Thyroid gland (tissue), 4 donors: ENCODE measurements around the gene CCND2. TPM values are rescaled to one million over a fixed set of nuclear protein-coding genes. Genes with fewer than 3 reads are reported as not detected.

ENCODE experiments used
- DNase-seq, 2 donors: peaks; one replicate each; pipeline ENCODE4 v3.0.0-alpha.2; 2019
- H3K27ac ChIP-seq, 3 donors: fragments of 200-600 bp; sonication (generic); 1 replicate in 2 of 3; 2 replicates in 1 of 3; pipeline ENCODE4 v1.5.1; 2016 to 2019; ENCODE audit warnings: mild to moderate bottlenecking in 1 of 3, moderate library complexity in 1 of 3
- H3K27me3 ChIP-seq: fragments of 200-600 bp; sonication (generic); one replicate; pipeline ENCODE4 v1.5.1; 2019
- H3K36me3 ChIP-seq, 2 donors: fragments of 200-600 bp; sonication (generic); one replicate each; pipeline ENCODE4 v1.5.1; 2016 to 2019
- H3K4me1 ChIP-seq, 2 donors: fragments of 200-600 bp; sonication (generic); one replicate each; pipeline ENCODE4 v1.5.1; 2017 to 2019
- H3K4me3 ChIP-seq, 3 donors: fragments of 200-600 bp; sonication (generic); replicated peaks in 1 of 3; 1 replicate in 2 of 3; 2 replicates in 1 of 3; pipeline ENCODE4 v1.5.1; 2016; ENCODE audit warnings: mild to moderate bottlenecking in 1 of 3
- H3K9me3 ChIP-seq: fragments of 200-600 bp; sonication (generic); one replicate; pipeline ENCODE4 v1.5.1; 2017
- CTCF ChIP-seq, 6 experiments: fragments of 200-600 bp in 3 of 6; fragments of 450-650 bp in 3 of 6; sonication (generic) in 3 of 6; IDR thresholded peaks; one replicate each; pipeline ENCODE4 v1.5.1; 2016 to 2019; ENCODE audit warnings: antibody characterized with exemption in 6 of 6, mild to moderate bottlenecking in 2 of 6, inconsistent platforms in 1 of 6, moderate library complexity in 1 of 6
- POLR2A ChIP-seq, 2 donors: fragments of 450-650 bp; IDR thresholded peaks; one replicate each; pipeline ENCODE4 v1.6.1; 2017; ENCODE audit warnings: antibody characterized with exemption in 2 of 2, mild to moderate bottlenecking in 2 of 2, moderate library complexity in 1 of 2
- WGBS, 2 donors: methylation state at CpG; one replicate each; pipeline ENCODE4 v1.1.5; 2017; 5-methylcytosine and 5-hydroxymethylcytosine counted together
- intact Hi-C: fragments of 100-400 bp; cut with DNase I; formaldehyde crosslinking; loops from one replicate; pipeline ENCODE4 v1.15.1; 2023
- total RNA-seq, 4 donors: library from RNA; depleted of rRNA; stranded (reverse); fragments of >200 nt; gene quantifications; one replicate each; pipeline ENCODE4 v1.2.3, GENCODE V29; 2016

Gene CCND2
- total RNA-seq, 4 donors from 2014 or later, result 81.4 to 135 (median 122) TPM

GRCh38 chr12:4296751-4297150, 23.2 kb downstream of the CCND2 start:
- Histone ChIP-seq H3K27ac (no peak overlapping the region), H3K4me1 (peaks cover 0 to 7% of the 10 kb centered on the region in 2 donors), H3K9me3 (no peaks in the 10 kb centered on the region), H3K36me3 (peaks cover 19% of the 10 kb centered on the region in 2 donors), H3K27me3 (no peaks in the 10 kb centered on the region), H3K4me3 (no peak overlapping the region)
- intact Hi-C loops, result no loop called here
- TF ChIP-seq CTCF (IDR thresholded peaks at IDR 0.05) (no peak), POLR2A (IDR thresholded peaks at IDR 0.05) (no peak)
- WGBS, 2 donors, result 40 to 42% methylated on average over 6 of the region's 6 CpGs
- DNase-seq, result peak; percentile 56 to 64

- H3K36me3 ChIP-seq, result peaks cover 25 to 26% of the 10 kb centered on the region in 2 donors
- intact Hi-C loops, result no loop called here
- DNase-seq, result no peak
- no peaks in the 10 kb centered on the region for H3K9me3 ChIP-seq
- TF ChIP-seq POLR2A (IDR thresholded peaks at IDR 0.05) (no peak), CTCF (IDR thresholded peaks at IDR 0.05) (no peak)
- H3K27ac ChIP-seq, result no peak overlapping the region
- peaks cover 0 to 7% of the 10 kb centered on the region in 2 donors for H3K4me1 ChIP-seq
- 90 to 91% methylated on average over 13 of the region's 13 CpGs for WGBS, 2 donors
- H3K4me3 ChIP-seq, result no peak overlapping the region
- H3K27me3 ChIP-seq, result no peaks in the 10 kb centered on the region
Measured at GRCh38 chr12:4297617-4298016, 24.1 kb downstream of the CCND2 start.

- peaks cover 25 to 43% of the 10 kb centered on the region in 2 donors for H3K36me3 ChIP-seq
- no peak for TF ChIP-seq CTCF (IDR thresholded peaks at IDR 0.05)
- no peak for TF ChIP-seq POLR2A (IDR thresholded peaks at IDR 0.05)
- H3K27me3 ChIP-seq, result no peaks in the 10 kb centered on the region
- H3K27ac ChIP-seq, result no peak overlapping the region
- peaks cover 0 to 7% of the 10 kb centered on the region in 2 donors for H3K4me1 ChIP-seq
- WGBS, 2 donors, result 91 to 94% methylated on average over 5 of the region's 5 CpGs
- no peak overlapping the region for H3K4me3 ChIP-seq
- no peak for DNase-seq
- intact Hi-C loops, result no loop called here
- no peaks in the 10 kb centered on the region for H3K9me3 ChIP-seq
Measured at GRCh38 chr12:4300883-4301282, 27.3 kb downstream of the CCND2 start.

- Histone ChIP-seq H3K27me3 (no peaks in the 10 kb centered on the region), H3K27ac (no peak overlapping the region), H3K4me1 (peaks cover 0 to 1% of the 10 kb centered on the region in 2 donors), H3K4me3 (no peak overlapping the region), H3K9me3 (no peaks in the 10 kb centered on the region), H3K36me3 (peaks cover 25 to 43% of the 10 kb centered on the region in 2 donors)
- TF ChIP-seq POLR2A (IDR thresholded peaks at IDR 0.05) (no peak), CTCF (IDR thresholded peaks at IDR 0.05) (no peak)
- intact Hi-C loops, result no loop called here
- WGBS, 2 donors, result 92 to 96% methylated on average over 11 of the region's 11 CpGs
- DNase-seq, result no peak
Measured at GRCh38 chr12:4301932-4302501, 28.5 kb downstream of the CCND2 start.

GRCh38 chr12:4302881-4303280, 29.3 kb downstream of the CCND2 start:
- Histone ChIP-seq H3K4me1 (peaks cover under 1 to 6% of the 10 kb centered on the region in 2 donors), H3K27ac (no peak overlapping the region), H3K4me3 (no peak overlapping the region), H3K9me3 (no peaks in the 10 kb centered on the region), H3K36me3 (peaks cover 25 to 43% of the 10 kb centered on the region in 2 donors), H3K27me3 (no peaks in the 10 kb centered on the region)
- intact Hi-C loops, result no loop called here
- TF ChIP-seq CTCF (IDR thresholded peaks at IDR 0.05) (no peak), POLR2A (IDR thresholded peaks at IDR 0.05) (no peak)
- WGBS, 2 donors, result 86 to 88% methylated on average over 8 of the region's 8 CpGs
- DNase-seq, result no peak
